Activated CD4-positive, alpha-beta T cell treated with anti-CD3 and anti-CD28 coated beads, Interleukin-2, amount 10 ng/mL, durations not matched to agents 7 days and 5 days (primary cell): Measurements from ENCODE around the gene SEMA3E. TPM values are rescaled to one million over a fixed set of nuclear protein-coding genes. Genes with fewer than 3 reads are reported as not detected.
"Not testable (repeated sequence)": the region's sequence is repeated elsewhere in the genome, so short reads cannot be mapped to it uniquely, and the experiment has no call there.

ENCODE experiments used
- CTCF ChIA-PET: fragments of 350-600 bp; sonication (Branson Sonifier 250); formaldehyde crosslinking; loops from one replicate; lab custom pipeline; 2021; ENCODE audit warnings: antibody characterized with exemption; lab: Charles Lee
- POLR2A ChIA-PET: fragments of 350-600 bp; sonication (Branson Sonifier 250); formaldehyde crosslinking; loops from one replicate; lab custom pipeline; 2021; ENCODE audit warnings: antibody characterized with exemption; lab: Charles Lee
- DNase-seq: peaks from one replicate; pipeline ENCODE4 v3.0.0-alpha.2; 2020
- H3K27ac Mint-ChIP-seq: one replicate; pipeline ENCODE4 v1.8.0; 2021; ENCODE audit warnings: mild to moderate bottlenecking, moderate library complexity, mixed read lengths
- H3K27me3 Mint-ChIP-seq: one replicate; pipeline ENCODE4 v1.8.0; 2021; ENCODE audit warnings: mixed read lengths
- H3K36me3 Mint-ChIP-seq: one replicate; pipeline ENCODE4 v1.8.0; 2021; ENCODE audit warnings: low read depth, mixed read lengths
- H3K4me1 Mint-ChIP-seq: one replicate; pipeline ENCODE4 v1.8.0; 2021; ENCODE audit warnings: mixed read lengths
- H3K4me3 Mint-ChIP-seq: one replicate; pipeline ENCODE4 v1.8.0; 2021; ENCODE audit warnings: mild to moderate bottlenecking, moderate library complexity, mixed read lengths
- H3K9me3 Mint-ChIP-seq: one replicate; pipeline ENCODE4 v1.8.0; 2021; ENCODE audit warnings: mixed read lengths
- total RNA-seq, 2 experiments: library from RNA; stranded (reverse); gene quantifications; one replicate each; pipeline ENCODE4 v1.2.3, GENCODE V29; 2021

The SEMA3E gene
- total RNA-seq, 2 experiments from 2014 or later = not detected

GRCh38 chr7:83575436-83575835, 73.5 kb downstream of the SEMA3E start:
- Mint-ChIP-seq H3K27ac (no peak overlapping the region), H3K36me3 (no peaks in the 10 kb centered on the region), H3K27me3 (no peaks in the 10 kb centered on the region), H3K9me3 (peaks cover 2% of the 10 kb centered on the region), H3K4me3 (no peak overlapping the region), H3K4me1 (no peaks in the 10 kb centered on the region)
- ChIA-PET POLR2A (no interaction called here), CTCF (no interaction called here)
- DNase-seq = no peak

- no peak for DNase-seq
Observed at GRCh38 chr7:83574616-83575015, 74.3 kb downstream of the SEMA3E start.

GRCh38 chr7:83562960-83563359, 86.0 kb downstream of the SEMA3E start:
- ChIA-PET POLR2A (no interaction called here), CTCF (no interaction called here)
- H3K4me1 Mint-ChIP-seq = no peaks in the 10 kb centered on the region
- H3K27ac Mint-ChIP-seq = no peak overlapping the region
- no peak for DNase-seq
- H3K9me3 Mint-ChIP-seq = peaks cover 4% of the 10 kb centered on the region
- no peaks in the 10 kb centered on the region for H3K27me3 Mint-ChIP-seq
- H3K36me3 Mint-ChIP-seq = no peaks in the 10 kb centered on the region
- H3K4me3 Mint-ChIP-seq = no peak overlapping the region

More at GRCh38 chr7:83574616-83575015, 74.3 kb downstream of the SEMA3E start:
- Mint-ChIP-seq H3K36me3 (no peaks in the 10 kb centered on the region), H3K4me1 (no peaks in the 10 kb centered on the region), H3K27ac (no peak overlapping the region), H3K27me3 (no peaks in the 10 kb centered on the region), H3K4me3 (no peak overlapping the region), H3K9me3 (peaks cover 2% of the 10 kb centered on the region)
- ChIA-PET CTCF (no interaction called here), POLR2A (no interaction called here)

GRCh38 chr7:83562289-83562688, 86.7 kb downstream of the SEMA3E start:
- H3K9me3 Mint-ChIP-seq = peaks cover 4% of the 10 kb centered on the region
- ChIA-PET POLR2A (no interaction called here), CTCF (no interaction called here)
- H3K4me3 Mint-ChIP-seq = no peak overlapping the region
- no peaks in the 10 kb centered on the region for H3K27me3 Mint-ChIP-seq
- H3K4me1 Mint-ChIP-seq = no peaks in the 10 kb centered on the region
- no peak for DNase-seq
- no peak overlapping the region for H3K27ac Mint-ChIP-seq
- H3K36me3 Mint-ChIP-seq = no peaks in the 10 kb centered on the region

GRCh38 chr7:83559887-83560286, 89.1 kb downstream of the SEMA3E start:
- POLR2A ChIA-PET = no interaction called here
- no peaks in the 10 kb centered on the region for H3K36me3 Mint-ChIP-seq
- no peaks in the 10 kb centered on the region for H3K4me1 Mint-ChIP-seq
- no peaks in the 10 kb centered on the region for H3K27me3 Mint-ChIP-seq
- peaks cover under 1% of the 10 kb centered on the region for H3K9me3 Mint-ChIP-seq
- CTCF ChIA-PET = no interaction called here
- no peak overlapping the region for H3K4me3 Mint-ChIP-seq
- no peak overlapping the region for H3K27ac Mint-ChIP-seq
- DNase-seq = no peak

GRCh38 chr7:83552556-83552955, 96.4 kb downstream of the SEMA3E start:
- CTCF ChIA-PET, H3K27me3 Mint-ChIP-seq: not testable (repeated sequence)

GRCh38 chr7:83550100-83550499, 98.8 kb downstream of the SEMA3E start:
- H3K36me3 Mint-ChIP-seq = no peaks in the 10 kb centered on the region
- H3K4me3 Mint-ChIP-seq = no peak overlapping the region
- no peaks in the 10 kb centered on the region for H3K9me3 Mint-ChIP-seq
- no peaks in the 10 kb centered on the region for H3K4me1 Mint-ChIP-seq
- POLR2A ChIA-PET = no interaction called here
- no peak overlapping the region for H3K27ac Mint-ChIP-seq
- CTCF ChIA-PET = no interaction called here
- no peaks in the 10 kb centered on the region for H3K27me3 Mint-ChIP-seq
- no peak for DNase-seq

More at GRCh38 chr7:83552556-83552955, 96.4 kb downstream of the SEMA3E start:
- POLR2A ChIA-PET, H3K9me3 Mint-ChIP-seq, H3K27ac Mint-ChIP-seq, H3K36me3 Mint-ChIP-seq, DNase-seq, H3K4me1 Mint-ChIP-seq, H3K4me3 Mint-ChIP-seq: not testable (repeated sequence)

- Mint-ChIP-seq H3K27ac (no peak overlapping the region), H3K36me3 (no peaks in the 10 kb centered on the region), H3K27me3 (no peaks in the 10 kb centered on the region), H3K9me3 (no peaks in the 10 kb centered on the region), H3K4me3 (no peak overlapping the region), H3K4me1 (no peaks in the 10 kb centered on the region)
- CTCF ChIA-PET = no interaction called here
- DNase-seq = no peak
- POLR2A ChIA-PET = no interaction called here
Observed at GRCh38 chr7:83548250-83548649, 100.7 kb downstream of the SEMA3E start.

GRCh38 chr7:83547526-83547925, 101.4 kb downstream of the SEMA3E start:
- Mint-ChIP-seq H3K27ac (no peak overlapping the region), H3K9me3 (no peaks in the 10 kb centered on the region), H3K4me1 (no peaks in the 10 kb centered on the region), H3K36me3 (no peaks in the 10 kb centered on the region), H3K27me3 (no peaks in the 10 kb centered on the region), H3K4me3 (no peak overlapping the region)
- ChIA-PET CTCF (no interaction called here), POLR2A (no interaction called here)
- no peak for DNase-seq

- POLR2A ChIA-PET = no interaction called here
- Mint-ChIP-seq H3K9me3 (no peaks in the 10 kb centered on the region), H3K27ac (no peak overlapping the region), H3K36me3 (no peaks in the 10 kb centered on the region), H3K4me1 (no peaks in the 10 kb centered on the region), H3K4me3 (no peak overlapping the region), H3K27me3 (no peaks in the 10 kb centered on the region)
- CTCF ChIA-PET = no interaction called here
- no peak for DNase-seq
Observed at GRCh38 chr7:83546586-83546985, 102.4 kb downstream of the SEMA3E start.

GRCh38 chr7:83541187-83541960, 107.6 kb downstream of the SEMA3E start:
- ChIA-PET POLR2A (interaction anchor here (0.5 kb wide), 1 partner anchor 764 kb away, joined by 4 read pairs; no protein-coding TSS in a partner anchor), CTCF (no interaction called here)
- H3K4me3 Mint-ChIP-seq = no peak overlapping the region
- H3K27ac Mint-ChIP-seq = no peak overlapping the region
- DNase-seq = no peak
- no peaks in the 10 kb centered on the region for H3K27me3 Mint-ChIP-seq
- no peaks in the 10 kb centered on the region for H3K4me1 Mint-ChIP-seq
- no peaks in the 10 kb centered on the region for H3K36me3 Mint-ChIP-seq
- H3K9me3 Mint-ChIP-seq = no peaks in the 10 kb centered on the region

GRCh38 chr7:83534488-83534887, 114.5 kb downstream of the SEMA3E start:
- DNase-seq = no peak
- Mint-ChIP-seq H3K9me3 (no peaks in the 10 kb centered on the region), H3K27me3 (no peaks in the 10 kb centered on the region), H3K4me1 (no peaks in the 10 kb centered on the region), H3K36me3 (no peaks in the 10 kb centered on the region), H3K4me3 (no peak overlapping the region), H3K27ac (no peak overlapping the region)
- ChIA-PET POLR2A (no interaction called here), CTCF (no interaction called here)

- no peaks in the 10 kb centered on the region for H3K4me1 Mint-ChIP-seq
- no peaks in the 10 kb centered on the region for H3K27me3 Mint-ChIP-seq
- ChIA-PET POLR2A (no interaction called here), CTCF (no interaction called here)
- no peak for DNase-seq
- H3K4me3 Mint-ChIP-seq = no peak overlapping the region
- H3K9me3 Mint-ChIP-seq = no peaks in the 10 kb centered on the region
- H3K36me3 Mint-ChIP-seq = no peaks in the 10 kb centered on the region
- H3K27ac Mint-ChIP-seq = no peak overlapping the region
Observed at GRCh38 chr7:83532219-83532618, 116.7 kb downstream of the SEMA3E start.

- Mint-ChIP-seq H3K36me3 (no peaks in the 10 kb centered on the region), H3K27ac (no peak overlapping the region), H3K27me3 (no peaks in the 10 kb centered on the region), H3K4me3 (no peak overlapping the region), H3K4me1 (no peaks in the 10 kb centered on the region), H3K9me3 (no peaks in the 10 kb centered on the region)
- ChIA-PET POLR2A (no interaction called here), CTCF (no interaction called here)
- no peak for DNase-seq
Observed at GRCh38 chr7:83531766-83532165, 117.2 kb downstream of the SEMA3E start.
